Stimulated activated CD8-positive, alpha-beta memory T cell treated with anti-CD3 and anti-CD28 coated beads, Interleukin-12 subunit alpha, Interleukin-12 subunit beta, amount 100 ng/mL, for 4 hours (primary cell): ENCODE data around the gene DHX34.
"Not testable (repeated sequence)": the region's sequence is repeated elsewhere in the genome, so short reads cannot be mapped to it uniquely, and the experiment has no call there.

Source experiments
- DNase-seq: peaks from one replicate; pipeline ENCODE4 v3.0.0-alpha.2; 2020; ENCODE audit warnings: low read depth

Gene DHX34

DNA sequence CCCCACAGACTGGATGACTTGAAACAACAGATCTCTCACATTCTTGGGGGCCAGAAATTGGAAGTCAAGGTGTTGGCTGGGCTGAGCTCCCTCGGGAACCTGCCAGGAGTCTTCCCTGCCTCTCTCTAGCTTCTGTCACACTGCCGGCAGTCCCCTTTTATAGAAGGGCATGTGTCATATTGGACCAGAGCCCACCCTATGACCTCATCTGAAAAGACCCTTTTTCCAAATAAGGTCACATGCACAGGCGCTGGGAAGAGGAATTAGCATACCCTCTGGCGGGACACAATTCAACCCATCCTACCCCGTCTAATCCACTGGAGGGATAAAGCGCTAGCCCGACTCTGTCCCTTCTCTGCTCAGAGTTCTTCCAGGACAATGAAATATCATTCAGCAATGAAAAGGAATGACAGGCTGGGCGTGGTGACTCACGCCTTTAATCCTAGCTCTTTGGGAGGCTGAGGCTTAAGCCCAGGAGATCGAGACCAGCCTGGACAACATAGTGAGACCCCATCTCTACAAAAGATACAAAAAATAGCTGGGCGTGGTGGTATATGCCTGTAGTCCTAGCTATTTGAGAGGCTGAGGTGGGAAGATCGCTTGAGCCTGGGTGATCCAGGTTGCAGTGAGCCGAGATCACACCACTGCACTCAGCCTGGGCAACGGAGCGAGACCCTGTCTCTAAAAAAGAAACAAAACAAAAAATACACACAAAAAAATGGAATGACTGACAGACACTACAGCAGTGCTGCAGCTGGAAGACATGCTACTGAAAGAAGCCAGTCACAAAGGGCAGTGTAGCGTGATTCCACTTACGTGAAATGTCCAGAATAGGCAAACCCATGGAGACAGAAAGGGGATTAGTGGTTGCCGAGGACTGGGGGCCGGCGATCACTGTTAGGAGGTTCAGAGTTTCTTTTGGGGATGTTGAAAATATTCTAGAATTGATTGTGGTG, 41.7 kb downstream of the DHX34 start:
- DNase-seq = no peak

DNA sequence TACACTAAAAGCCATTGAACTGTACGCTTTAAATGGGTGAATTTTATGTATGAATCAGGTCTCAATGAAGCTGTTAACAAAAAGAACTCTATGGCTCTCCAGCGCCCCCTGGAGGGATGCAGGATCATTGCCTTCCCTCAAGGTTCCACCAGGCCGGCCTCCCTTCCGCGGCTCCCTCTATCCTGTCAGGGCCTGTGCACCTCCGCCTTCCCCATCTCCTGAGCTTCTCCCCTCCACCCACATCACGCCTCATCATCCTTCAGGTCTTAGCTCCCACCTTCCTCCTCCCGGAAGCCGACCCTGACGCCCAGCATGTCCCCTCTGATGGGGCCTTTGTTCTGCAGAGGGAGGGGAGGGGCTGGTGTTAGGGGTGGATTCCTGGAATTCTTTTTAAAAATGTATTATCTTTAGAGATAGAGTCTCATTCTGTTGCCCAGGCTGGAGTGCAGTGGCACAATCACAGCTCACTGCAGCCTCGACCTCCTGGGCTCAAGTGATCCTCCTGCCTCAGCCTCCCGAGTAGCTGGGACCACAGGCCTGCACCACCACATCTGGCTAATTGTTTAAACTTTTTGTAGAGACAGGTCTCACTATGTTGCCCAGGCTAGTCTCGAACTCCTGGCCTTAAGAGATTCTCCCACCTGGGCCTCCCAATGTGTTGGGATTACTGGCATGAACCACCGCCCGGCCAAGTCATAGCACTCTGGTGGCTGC, 42.6 kb downstream of the DHX34 start:
- DNase-seq = peak; percentile 53

DNA sequence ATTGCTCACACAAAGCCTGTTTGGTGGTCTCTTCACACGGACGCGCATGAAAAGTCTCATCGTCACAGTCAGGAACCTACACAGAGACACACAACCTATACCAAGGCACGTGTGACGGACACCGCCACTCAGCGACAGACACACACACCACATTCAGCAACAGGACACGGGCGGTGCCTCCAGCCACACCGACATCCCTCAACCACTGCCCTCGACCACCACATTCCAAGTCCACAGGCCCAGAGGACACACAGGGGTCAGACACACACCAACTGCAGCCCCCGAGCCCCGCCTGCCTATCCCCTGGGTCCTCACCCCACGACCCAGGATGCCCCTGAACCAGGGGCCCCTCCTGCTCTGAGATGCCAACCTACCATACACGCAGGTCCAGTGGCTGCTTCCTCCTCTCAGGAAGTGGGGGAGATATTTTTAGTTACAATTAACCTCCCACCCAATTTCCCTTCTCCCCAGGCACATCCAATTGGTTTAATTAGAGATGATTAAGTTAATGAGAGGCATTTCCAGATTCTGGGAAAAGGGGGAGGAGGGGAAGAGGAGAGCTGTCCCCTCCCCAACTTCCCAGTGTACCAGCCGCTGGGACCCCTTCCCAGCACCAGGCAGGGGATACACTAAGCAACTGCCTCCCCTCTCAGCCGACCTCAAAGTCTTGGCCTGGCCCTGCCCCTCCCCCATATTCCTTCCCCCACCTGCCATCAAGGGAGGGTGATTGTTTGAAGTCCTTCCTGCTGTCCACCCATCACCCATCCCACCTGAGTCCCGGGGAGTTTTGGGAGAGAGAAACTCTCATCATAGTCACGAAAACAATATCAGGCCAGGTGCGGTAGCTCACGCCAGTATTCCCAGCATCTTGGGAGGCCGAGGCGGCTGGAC, 49.8 kb downstream of the DHX34 start:
- DNase-seq = no peak

DNA sequence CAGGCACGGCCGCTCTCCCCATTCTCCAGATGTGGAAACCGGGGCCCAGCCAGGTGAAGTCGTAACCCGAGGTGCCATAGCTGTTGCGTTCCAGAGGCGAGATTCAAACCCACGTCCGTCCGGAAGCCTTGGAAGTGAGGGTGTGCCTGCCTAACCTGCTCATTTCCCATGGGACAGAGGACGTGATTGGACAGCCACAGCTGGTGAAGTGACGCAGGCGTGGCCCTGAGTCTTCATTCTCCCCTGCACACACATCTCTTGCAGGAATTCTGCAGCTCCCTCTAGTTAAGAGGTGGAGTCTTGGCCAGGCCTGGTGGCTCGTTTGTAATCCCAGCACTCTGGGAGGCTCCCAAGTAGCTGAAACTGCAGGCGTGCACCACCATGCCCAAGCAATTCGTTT, 53.4 kb downstream of the DHX34 start:
- DNase-seq = no peak

DNA sequence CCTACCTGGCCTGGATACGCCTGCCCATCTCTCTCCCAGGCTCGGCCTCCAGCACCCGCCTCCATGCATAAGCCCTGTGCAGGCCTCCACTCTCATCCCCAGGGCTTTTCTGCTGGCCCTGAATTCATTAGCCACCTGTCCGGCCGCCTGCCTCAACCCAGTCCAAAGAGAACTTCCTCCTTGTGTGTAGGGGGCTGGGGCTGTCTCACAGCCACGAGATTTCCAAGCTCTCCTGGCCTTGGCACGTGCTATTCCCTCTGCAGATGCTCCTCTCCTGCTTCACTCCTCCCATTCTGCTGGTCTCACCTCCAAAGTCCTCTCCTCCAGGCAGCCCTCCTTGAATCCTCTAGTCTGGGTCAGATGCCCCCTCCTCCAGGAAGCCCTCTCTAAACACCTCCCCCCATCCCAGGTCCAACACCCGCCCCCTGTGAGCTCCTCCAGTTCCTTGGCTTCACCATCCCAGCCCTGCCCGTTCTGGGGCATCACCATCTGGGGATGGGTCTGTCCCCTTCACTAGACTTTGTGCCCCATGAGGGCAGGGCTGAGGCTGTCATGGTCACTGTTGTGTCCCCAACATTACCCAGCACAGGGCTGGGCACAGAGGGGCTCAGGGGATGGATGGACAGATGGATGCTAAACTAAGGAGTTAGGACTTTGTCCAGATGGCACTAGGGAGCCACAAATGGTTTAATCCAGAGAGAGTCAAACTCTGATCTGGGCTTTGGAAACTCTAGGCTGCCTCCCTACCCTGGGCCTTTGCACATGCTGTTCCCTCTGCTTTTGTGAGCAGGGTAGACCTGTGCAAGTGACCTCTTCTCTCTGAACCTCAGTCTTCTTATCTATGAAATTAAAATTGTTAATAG, 55.5 kb downstream of the DHX34 start:
- DNase-seq = no peak

DNA sequence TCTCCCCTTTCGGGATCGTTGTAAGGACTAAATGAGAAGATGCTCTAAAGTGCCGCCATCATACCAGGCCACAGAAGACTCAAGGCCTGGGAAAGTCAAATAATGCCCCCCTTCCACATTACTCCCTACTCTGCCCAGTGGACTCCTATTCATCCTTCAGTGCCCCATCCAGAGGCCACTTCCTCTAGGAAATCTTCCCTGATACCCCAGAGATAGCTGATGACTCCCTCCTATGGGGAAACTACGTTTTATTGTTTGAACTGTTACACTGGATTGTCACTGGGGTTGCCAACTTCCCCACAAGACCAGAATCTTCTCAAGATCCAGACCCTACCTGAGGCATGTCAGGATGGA, 56.1 kb downstream of the DHX34 start:
- no peak for DNase-seq

DNA sequence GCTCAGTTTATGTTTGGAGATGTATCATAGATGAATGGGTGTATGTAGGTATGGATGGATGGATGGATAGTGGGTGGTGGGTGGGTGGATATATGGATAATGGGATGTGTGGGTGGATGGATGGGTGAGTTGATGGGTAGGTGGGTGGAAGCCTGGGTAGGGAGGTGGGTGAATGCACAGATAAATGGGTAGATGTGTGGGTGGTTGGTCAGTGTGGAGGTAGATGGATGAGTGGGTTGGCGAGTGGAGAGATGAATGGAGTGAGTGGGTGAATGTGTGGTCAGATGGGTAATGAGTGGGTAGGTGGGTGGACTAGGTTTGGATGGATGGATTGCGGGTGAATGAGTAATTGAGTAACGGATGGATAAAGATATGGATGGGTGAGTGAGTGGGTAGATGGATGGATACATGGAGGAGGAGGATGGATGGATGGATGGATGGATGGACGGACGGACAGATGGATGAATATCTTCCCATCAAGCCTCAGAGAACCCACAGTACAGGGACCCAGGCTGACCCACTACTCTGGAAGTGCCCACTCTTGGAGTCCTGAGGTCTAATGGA, 56.8 kb downstream of the DHX34 start:
- DNase-seq = no peak

DNA sequence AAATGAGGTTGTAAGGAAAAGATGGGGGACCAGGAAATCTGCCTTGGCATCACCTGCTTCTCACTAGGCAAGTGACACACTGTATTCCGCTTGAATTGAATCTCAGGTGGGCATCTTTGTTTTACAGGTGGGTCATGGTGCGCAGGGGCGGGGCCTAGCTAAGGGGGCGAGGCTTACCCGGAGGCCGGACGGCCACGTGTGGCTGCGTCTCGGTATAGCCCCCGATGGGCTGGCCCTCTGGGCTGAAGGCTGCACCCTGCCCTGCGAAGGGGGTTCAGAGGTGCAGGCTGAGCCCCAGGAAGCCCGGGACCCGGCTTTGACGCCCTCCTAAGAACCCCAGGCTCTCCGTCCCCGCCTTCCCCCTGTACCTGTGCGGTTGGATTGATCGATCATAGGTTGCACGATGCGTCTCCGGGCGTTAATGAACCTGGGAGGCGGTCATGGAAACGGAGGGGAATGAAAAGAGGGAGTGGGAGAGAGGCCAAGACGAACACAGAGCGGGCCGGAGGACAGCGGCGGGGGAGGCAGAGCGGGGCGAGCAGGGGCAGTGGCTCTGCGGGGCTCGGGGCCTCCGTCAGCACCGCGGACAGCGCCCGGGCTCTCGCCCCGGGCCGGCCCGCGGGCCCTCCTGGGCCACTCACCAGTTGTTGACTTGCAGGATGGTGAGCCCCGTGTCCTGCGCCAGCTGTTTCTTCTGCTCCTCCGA, 57.7 kb downstream of the DHX34 start:
- DNase-seq = no peak

DNA sequence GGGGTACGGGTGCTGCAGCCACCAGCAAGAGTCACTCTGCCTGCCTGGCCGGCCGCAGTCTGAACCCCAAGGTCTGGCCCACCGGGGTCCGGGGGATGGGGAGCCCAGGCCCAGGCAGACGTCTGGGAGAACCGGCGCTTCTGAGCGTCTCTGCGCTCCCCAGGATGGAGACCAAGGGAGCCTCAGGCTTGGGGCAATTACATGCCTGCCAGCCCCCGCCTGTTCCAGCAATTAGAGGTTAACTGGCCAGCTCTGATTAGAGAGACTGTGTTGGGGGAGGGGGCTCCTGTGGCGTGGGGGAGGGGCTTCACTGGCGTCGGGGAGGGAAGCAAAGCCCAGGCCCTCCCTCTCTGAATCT, 58.3 kb downstream of the DHX34 start:
- no peak for DNase-seq

DNA sequence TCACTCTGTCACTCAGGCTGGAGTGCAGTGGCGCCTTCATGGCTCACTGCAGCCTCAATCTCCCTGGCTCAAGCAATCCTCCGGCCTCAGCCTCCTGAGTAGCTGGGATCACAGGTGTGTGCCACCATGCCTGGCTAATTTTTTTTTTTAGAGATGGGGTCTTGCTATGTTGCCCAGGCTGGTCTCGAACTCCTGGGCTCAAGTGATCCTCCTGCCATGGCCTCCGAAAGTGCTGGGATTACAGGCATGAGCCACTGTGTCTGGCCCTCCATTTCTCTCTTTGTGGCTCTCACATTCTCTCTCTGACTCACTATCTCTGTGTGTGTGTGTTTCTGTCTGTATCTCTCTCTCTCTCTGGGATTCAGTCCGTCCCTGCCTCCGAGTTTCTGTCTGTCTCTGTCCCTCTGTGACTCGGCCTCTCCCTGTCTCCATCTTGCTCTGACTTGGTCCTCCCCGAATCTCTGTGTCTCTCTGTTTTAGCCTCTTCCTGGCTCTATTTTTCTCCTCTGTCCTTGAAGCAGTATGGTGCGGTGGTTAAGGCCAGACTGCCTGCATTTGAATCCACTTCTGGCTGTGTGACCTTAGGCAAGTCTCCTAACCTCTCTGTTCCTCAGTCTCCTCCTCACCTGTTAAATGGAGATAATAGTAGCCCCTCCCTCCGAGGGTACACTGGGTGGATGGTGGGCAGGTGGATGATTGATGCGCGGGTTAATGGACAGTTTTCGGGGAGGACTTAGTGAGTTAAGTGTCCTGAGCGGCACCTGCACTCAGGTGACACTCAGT, 59.2 kb downstream of the DHX34 start:
- no peak for DNase-seq

DNA sequence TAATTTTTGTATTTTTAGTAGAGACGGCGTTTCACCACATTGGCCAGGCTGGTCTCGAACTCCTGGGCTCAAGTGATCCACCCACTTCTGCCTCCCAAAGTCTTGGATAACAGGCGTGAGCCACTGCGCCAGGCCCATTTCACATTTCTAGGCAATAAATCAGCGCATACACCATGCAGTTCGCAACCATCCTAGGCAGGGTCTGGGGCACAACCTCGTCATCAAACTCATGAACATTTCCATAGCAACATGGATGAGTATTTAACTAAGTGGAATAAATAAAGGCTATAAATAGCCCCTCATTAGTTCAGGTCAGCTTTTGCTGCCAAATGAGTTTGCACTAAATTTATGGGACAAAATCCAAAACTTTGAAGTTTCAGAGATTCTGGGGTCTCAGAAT, 62.0 kb downstream of the DHX34 start:
- no peak for DNase-seq

DNA sequence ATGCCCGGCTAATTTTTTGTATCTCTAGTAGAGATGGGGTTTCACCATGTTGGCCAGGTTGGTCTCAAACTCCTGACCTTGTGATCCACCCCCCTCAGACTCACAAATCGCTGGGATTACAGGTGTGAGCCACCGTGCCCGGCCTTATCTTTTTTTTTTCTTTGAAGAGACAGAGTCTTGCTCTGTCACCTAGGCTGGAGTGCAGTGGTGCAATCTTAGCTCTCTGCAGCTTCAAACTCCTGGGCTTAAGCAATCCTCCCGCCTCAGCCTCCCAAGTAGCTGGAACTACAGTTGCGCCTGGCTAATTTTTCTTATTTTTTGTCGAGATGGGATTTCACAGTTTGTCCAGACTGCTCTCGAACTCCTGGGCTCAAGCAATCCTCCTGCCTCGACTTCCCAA, 62.6 kb downstream of the DHX34 start:
- not testable (repeated sequence) for DNase-seq

DNA sequence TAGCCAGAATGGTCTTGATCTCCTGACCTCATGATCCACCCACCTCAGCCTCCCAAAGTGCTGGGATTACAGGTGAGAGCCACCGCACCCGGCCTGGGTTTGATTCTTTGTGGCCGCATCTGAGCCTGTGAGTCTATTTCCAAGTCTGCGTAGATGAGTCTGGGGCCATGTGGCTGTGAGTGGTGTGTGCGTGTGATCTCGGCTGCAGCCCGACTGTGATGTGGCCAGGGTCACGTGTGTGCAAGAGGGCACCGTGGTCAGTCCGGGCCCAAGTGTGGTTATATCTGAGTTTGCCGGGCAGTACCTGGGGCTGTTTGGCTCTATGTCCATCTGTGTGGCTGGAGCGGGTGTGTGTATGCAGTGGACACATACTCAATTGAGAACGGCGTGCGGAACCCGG, 64.8 kb downstream of the DHX34 start:
- no peak for DNase-seq

DNA sequence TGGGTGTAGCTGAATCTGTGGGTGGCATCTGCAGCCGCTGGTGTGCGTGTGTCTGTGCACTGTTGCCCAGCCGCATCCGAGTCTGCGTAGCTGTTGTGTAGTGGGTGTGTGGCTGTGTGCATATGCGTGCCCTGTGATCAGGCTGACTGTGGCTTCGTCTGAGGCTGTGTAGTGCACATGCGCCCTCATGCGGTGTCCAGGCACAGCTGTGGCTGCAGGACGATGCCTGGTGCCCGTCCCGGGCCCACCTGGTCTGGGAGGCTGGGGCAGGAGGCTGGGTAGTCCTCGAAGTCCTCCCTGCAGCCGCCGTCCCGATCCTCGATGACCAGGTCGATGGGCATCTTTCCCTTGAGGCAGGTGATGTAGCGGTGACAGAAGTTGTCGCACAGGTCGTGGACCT, 65.4 kb downstream of the DHX34 start:
- no peak for DNase-seq

DNA sequence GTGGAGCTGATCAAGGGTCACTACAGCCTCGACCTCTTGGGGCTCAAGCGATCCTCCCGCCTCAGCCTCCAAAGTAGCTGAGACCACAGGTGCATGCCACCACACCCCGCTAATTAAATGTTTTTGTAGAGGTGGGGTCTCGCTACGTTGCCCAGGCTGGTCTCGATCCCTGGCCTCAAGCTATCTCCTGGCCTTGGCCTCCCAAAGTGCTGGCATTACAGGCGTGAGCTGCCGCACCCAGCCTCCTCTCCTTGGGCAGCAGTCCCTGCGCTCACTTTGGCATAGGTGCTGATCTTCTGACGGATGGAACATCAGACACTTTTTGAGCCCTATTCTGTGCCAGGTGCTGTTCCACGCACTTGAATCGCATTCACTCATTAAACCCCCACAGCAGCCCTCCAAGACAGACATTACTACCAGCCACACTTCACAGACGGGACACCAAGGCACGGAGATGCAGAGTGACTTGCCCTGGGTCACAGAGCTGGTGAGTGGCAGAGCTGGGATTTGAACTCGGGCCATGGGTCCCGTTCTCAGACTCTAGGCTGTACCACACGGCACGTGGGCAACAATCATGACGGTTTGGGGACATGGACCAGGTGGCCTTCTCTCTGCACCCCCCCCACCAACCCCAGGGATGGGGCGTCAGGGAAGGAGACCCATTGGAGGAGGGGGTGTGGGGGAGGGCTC, 67.0 kb downstream of the DHX34 start:
- no peak for DNase-seq

DNA sequence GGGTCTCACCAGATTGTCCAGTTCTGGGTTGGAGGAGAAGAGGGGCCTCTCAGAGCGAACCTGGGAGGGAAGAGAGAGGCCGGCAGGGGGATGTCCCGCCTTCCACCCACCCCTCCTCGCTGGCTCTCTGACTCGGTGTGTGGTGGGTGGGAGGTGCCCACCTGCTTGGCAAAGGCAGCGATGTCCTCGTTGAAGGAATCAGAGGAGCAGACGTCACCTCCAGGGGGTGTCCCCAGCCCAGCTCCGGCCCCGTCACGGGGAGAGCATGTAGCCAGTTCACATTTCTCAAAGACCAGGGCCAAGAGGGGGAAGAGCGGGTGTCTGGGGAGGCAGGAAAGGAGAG, 67.5 kb downstream of the DHX34 start:
- DNase-seq = no peak

DNA sequence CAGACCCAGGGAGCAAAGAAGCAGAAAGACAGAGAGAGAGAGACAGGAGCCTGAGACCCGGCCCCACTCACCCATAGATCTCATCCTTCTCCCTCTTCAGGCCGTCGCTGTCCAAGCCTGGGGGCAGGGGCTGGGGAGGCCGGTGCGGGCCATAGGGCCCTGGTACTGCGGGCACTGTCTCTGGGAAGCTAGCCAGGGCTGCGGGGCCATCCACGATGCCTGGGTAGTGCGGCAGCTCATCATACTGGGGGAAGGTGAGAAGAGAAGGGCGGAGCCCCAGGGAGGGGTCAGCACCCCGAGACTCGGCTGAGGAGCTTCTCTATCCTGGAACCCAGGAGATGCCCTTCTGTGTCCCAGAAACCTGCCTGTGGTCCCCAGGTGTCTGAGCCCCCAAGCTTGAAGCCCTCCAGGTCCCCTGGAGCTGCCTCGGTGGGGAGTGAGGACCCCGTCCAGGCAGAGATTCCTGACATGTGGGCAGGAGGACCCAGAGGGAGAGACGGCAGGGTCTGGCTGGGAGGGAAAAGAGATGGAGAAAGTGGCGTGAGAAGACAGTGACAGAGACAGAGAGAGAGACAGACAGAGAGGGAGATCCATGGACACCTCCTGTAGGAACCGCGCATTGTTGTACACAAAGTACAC, 68.1 kb downstream of the DHX34 start:
- DNase-seq = no peak

DNA sequence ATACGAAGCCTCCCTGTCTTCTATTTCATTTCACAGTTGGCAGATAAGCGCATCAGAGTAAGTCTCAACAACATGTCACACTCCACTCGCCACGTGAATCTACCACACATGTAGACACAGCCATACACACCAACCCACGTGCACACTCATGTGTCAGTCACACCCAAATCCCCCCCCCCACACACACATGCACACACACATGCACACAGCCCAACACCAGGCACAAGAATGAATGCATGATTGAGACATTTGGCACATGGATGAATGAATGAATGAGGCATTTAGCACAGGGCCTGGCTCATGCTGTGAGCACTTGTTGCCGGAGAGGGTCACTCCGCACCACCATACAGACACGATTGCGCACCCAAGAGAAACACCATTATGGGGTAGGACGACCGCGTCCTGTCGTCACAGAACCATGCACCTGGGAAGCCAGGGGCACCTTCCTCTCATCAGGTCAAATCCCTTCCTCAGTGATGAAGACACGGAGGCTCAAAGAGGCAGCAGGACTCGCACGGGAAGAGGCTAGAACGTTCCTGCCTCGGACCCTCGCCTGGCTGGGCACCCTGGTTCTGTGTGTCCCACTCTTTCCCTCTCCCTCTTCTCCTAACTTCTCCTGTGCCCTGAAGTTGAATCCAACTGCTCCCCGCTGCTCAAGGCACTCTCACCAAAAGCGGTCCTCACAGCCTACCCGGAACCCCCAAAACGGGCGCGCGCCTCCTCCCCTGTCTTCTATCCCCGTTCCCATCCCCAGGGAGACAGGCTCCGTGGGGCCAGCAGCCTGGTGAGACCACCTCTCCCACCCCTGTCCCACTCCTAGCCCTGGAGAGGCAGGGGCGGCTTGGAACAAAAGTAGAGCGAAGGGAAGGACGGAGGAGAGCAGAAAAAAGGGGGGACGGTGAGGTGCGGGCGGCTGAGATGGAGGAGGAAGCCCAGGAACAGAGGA, 68.9 kb downstream of the DHX34 start:
- DNase-seq = no peak
